A549 (cell line): ENCODE results near the gene ARID5B. TPM values are rescaled to one million over a fixed set of nuclear protein-coding genes. Genes with fewer than 3 reads are reported as not detected.

Source experiments
- ATAC-seq, 2 experiments: fragments of 200-7000 bp in 1 of 2; fragments of >200 bp in 1 of 2; cut with Nextera tagmentation in 1 of 2; cut with Tn5 transposase in 1 of 2; 3 replicates each; pipeline versions ENCODE4 v1.8.0 to v1.9.1; 2018 to 2020; ENCODE audit warnings: mild to moderate bottlenecking in 1 of 2, moderate library complexity in 1 of 2
- CTCF ChIA-PET: fragments of 300-600 bp; sonication (Branson Sonifier 250); formaldehyde crosslinking; extraction: SDS; loops from one replicate; lab custom pipeline; 2021; ENCODE audit warnings: antibody characterized with exemption, inconsistent platforms; lab: Yijun Ruan, JAX
- POLR2A ChIA-PET: fragments of 350-600 bp; formaldehyde crosslinking; extraction: SDS; loops from one replicate; lab custom pipeline; 2021; ENCODE audit warnings: antibody characterized with exemption, inconsistent platforms; lab: Yijun Ruan, JAX
- DNase-seq, 2 experiments: peaks; one replicate each; pipeline versions ENCODE4 v3.0.0 to v3.0.0-alpha.2; 2011 to 2016; ENCODE audit warnings: low read depth in 1 of 2, low spot score in 1 of 2
- FAIRE-seq: peaks from 2 replicates; lab custom pipeline; 2011; peaks lifted over from hg19 to GRCh38; lab: Jason Lieb, UNC
- H3K27ac ChIP-seq, 2 experiments: fragments of >200 bp; sonication (Bioruptor Twin); formaldehyde crosslinking; 3 replicates each; pipeline ENCODE4 v1.5.1; 2016 to 2017
- H3K4me1 ChIP-seq: fragments of >200 bp; sonication (Bioruptor Twin); formaldehyde crosslinking; 3 replicates; pipeline ENCODE4 v1.6.1; 2016
- H3K4me2 ChIP-seq: fragments of >200 bp; sonication (Bioruptor Twin); formaldehyde crosslinking; 3 replicates; pipeline ENCODE4 v1.6.1; 2016
- H3K4me3 ChIP-seq: fragments of >200 bp; sonication (Bioruptor Twin); formaldehyde crosslinking; 3 replicates; pipeline ENCODE4 v1.5.1; 2016
- H3K9me3 ChIP-seq: fragments of >200 bp; sonication (Bioruptor Twin); formaldehyde crosslinking; 3 replicates; pipeline ENCODE4 v1.6.1; 2016
- CBX8 ChIP-seq: fragments of 200-600 bp; sonication (generic); IDR thresholded peaks from 2 replicates; pipeline ENCODE4 v1.6.1; 2016
- CEBPB ChIP-seq, 2 experiments: fragments of >200 bp in 1 of 2; sonication (Bioruptor Twin) in 1 of 2; formaldehyde crosslinking in 1 of 2; IDR thresholded peaks; 2 replicates each; pipeline ENCODE4 v1.6.1; 2012 to 2016
- CHD4 ChIP-seq: fragments of 200-600 bp; sonication (generic); IDR thresholded peaks from 2 replicates; pipeline ENCODE4 v1.6.1; 2016; ENCODE audit warnings: antibody characterized with exemption, mild to moderate bottlenecking, borderline replicate concordance
- EHF ChIP-seq: fragments of 250-450 bp; sonication (Bioruptor Pico); IDR thresholded peaks from 2 replicates; pipeline ENCODE4 v1.5.0; 2020; ENCODE audit warnings: mild to moderate bottlenecking
- EP300 ChIP-seq, 2 experiments: fragments of >200 bp; sonication (Bioruptor Twin); formaldehyde crosslinking; IDR thresholded peaks; 2 replicates in 1 of 2; 3 replicates in 1 of 2; pipeline ENCODE4 v1.6.1; 2016 to 2017
- ESRRA ChIP-seq: fragments of 150-350 bp; IDR thresholded peaks from 2 replicates; pipeline ENCODE4 v1.6.1; 2014; ENCODE audit warnings: mild to moderate bottlenecking, low read length, borderline replicate concordance
- FOSB ChIP-seq: fragments of 250-450 bp; sonication (Bioruptor Pico); IDR thresholded peaks from 2 replicates; pipeline ENCODE4 v1.5.0; 2020; ENCODE audit warnings: mild to moderate bottlenecking, moderate library complexity
- FOSL2 ChIP-seq, 2 experiments: fragments of 450-650 bp in 1 of 2; fragments of >200 bp in 1 of 2; sonication (Bioruptor Twin) in 1 of 2; formaldehyde crosslinking; IDR thresholded peaks; 2 replicates each; pipeline versions ENCODE4 v1.5.0 to v1.6.1; 2016 to 2020; ENCODE audit warnings: mild to moderate bottlenecking in 1 of 2, moderate library complexity in 1 of 2
- HEYL ChIP-seq: fragments of 250-450 bp; sonication (Bioruptor Pico); IDR thresholded peaks from 2 replicates; pipeline ENCODE4 v1.8.0; 2021; ENCODE audit warnings: mild to moderate bottlenecking, moderate library complexity
- JUN ChIP-seq, 2 experiments: fragments of >200 bp; sonication (Bioruptor Twin); formaldehyde crosslinking; IDR thresholded peaks; 2 replicates in 1 of 2; 3 replicates in 1 of 2; pipeline ENCODE4 v1.6.1; 2016 to 2017
- KDM5A ChIP-seq: fragments of 200-600 bp; sonication (generic); IDR thresholded peaks from 2 replicates; pipeline ENCODE4 v1.6.1; 2016; ENCODE audit warnings: antibody characterized with exemption, mild to moderate bottlenecking
- MAFK ChIP-seq: fragments of 450-650 bp; IDR thresholded peaks from 2 replicates; pipeline ENCODE4 v1.6.1; 2014; ENCODE audit not compliant: partially characterized antibody
- MAZ ChIP-seq: fragments of 150-350 bp; IDR thresholded peaks from 2 replicates; pipeline ENCODE4 v1.6.1; 2014; ENCODE audit warnings: antibody characterized with exemption, low read depth, low read length, borderline replicate concordance
- MYC ChIP-seq: IDR thresholded peaks from 2 replicates; pipeline ENCODE4 v1.6.1; 2012; ENCODE audit warnings: mild to moderate bottlenecking, inconsistent platforms, low read length, improper control_type of control experiment, borderline replicate concordance
- NR3C1 ChIP-seq: fragments of >200 bp; sonication (Bioruptor Twin); formaldehyde crosslinking; IDR thresholded peaks from 3 replicates; pipeline ENCODE4 v1.6.1; 2017
- POLR2AphosphoS2 ChIP-seq: conservative IDR thresholded peaks from 2 replicates; pipeline ENCODE4 v1.6.1; 2012; ENCODE audit warnings: low read length, improper control_type of control experiment, inconsistent platforms
- RARB ChIP-seq: fragments of 250-450 bp; sonication (Bioruptor Pico); IDR thresholded peaks from 2 replicates; pipeline ENCODE4 v1.8.0; 2021; ENCODE audit warnings: mild to moderate bottlenecking, moderate library complexity
- RNF2 ChIP-seq: fragments of 200-600 bp; sonication (generic); IDR thresholded peaks from 2 replicates; pipeline ENCODE4 v1.6.1; 2016; ENCODE audit warnings: low read depth, mild to moderate bottlenecking, antibody characterized with exemption, moderate library complexity, borderline replicate concordance
- SMC3 ChIP-seq: fragments of >200 bp; sonication (Bioruptor Twin); formaldehyde crosslinking; IDR thresholded peaks from 3 replicates; pipeline ENCODE4 v1.6.1; 2018; ENCODE audit warnings: inconsistent platforms
- ZNF302 ChIP-seq: fragments of 250-450 bp; sonication (Bioruptor Pico); IDR thresholded peaks from 2 replicates; pipeline ENCODE4 v1.9.0; 2021; ENCODE audit warnings: inconsistent platforms, mild to moderate bottlenecking, moderate library complexity
- WGBS: methylation state at CpG from one replicate; pipeline ENCODE4 v1.1.6; 2017; ENCODE audit errors: missing lambda C conversion rate; 5-methylcytosine and 5-hydroxymethylcytosine counted together
- polyA plus RNA-seq, 4 experiments: library from polyadenylated mRNA; depleted of rRNA in 3 of 4; stranded (reverse); fragments of >200 nt; fragmentation: RNase III in 1 of 4; extraction: RNeasy Plus Mini Kit Qiagen cat#74134 plus additional on column Dnase treatment in 1 of 4; gene quantifications; 2 replicates in 3 of 4; 3 replicates in 1 of 4; pipeline ENCODE4 v1.2.3, GENCODE V29; 2011 to 2017
- TF ChIP-seq, protein P1 (sequence below): fragments of 250-450 bp; sonication (Bioruptor Pico); IDR thresholded peaks from 2 replicates; pipeline ENCODE4 v1.5.0; 2021; ENCODE audit warnings: mild to moderate bottlenecking, moderate library complexity, borderline replicate concordance
- TF ChIP-seq, protein P2 (sequence below): fragments of >200 bp; sonication (Bioruptor Twin); formaldehyde crosslinking; IDR thresholded peaks from 3 replicates; pipeline ENCODE4 v1.5.1; 2016
- TF ChIP-seq, protein P3 (sequence below): fragments of 250-450 bp; sonication (Bioruptor Pico); IDR thresholded peaks from 2 replicates; pipeline ENCODE4 v1.5.0; 2020; ENCODE audit warnings: low read depth, mild to moderate bottlenecking, moderate library complexity
- TF ChIP-seq, protein P4 (sequence below): fragments of 200-600 bp; sonication (generic); IDR thresholded peaks from 2 replicates; pipeline ENCODE4 v1.6.1; 2016; ENCODE audit warnings: antibody characterized with exemption, mild to moderate bottlenecking, moderate library complexity
- TF ChIP-seq, protein P5 (sequence below): IDR thresholded peaks from 2 replicates; pipeline ENCODE4 v1.6.1; 2012
- TF ChIP-seq, protein P6 (sequence below): IDR thresholded peaks from 2 replicates; pipeline ENCODE4 v1.6.1; 2012; ENCODE audit warnings: low read depth, borderline replicate concordance

The ARID5B gene
- polyA plus RNA-seq, 2 of the 4 experiments (the other 2 are of a cell fraction) = 0.75 to 1.6 TPM

DNA sequence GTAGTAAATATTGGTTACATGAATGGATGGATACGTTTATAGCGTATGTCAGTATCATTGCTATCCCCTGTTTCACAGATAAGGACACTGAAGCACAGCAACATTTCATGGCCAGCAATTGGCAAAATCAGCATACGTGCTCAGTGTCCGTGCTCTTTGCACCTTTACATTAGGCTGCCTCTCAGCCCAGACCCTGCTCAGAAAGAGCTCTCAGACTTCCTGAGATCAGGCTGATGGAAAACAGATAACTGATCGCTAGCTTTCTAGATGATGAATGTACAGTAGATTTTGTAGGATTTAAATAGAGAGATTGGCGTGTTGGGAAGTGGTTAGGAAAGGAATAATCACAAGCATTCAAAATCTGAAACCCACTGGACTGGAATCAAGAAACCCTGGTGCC is 106.7 kb downstream of the ARID5B start:
- POLR2A ChIA-PET = no interaction called here
- no peak for TF ChIP-seq MYC
- TF ChIP-seq CBX8 = no peak
- TF ChIP-seq FOSB (CRISPR knock-in tag) = no peak
- no peak for TF ChIP-seq CHD4
- TF ChIP-seq RNF2 = no peak
- TF ChIP-seq, protein P1, sequence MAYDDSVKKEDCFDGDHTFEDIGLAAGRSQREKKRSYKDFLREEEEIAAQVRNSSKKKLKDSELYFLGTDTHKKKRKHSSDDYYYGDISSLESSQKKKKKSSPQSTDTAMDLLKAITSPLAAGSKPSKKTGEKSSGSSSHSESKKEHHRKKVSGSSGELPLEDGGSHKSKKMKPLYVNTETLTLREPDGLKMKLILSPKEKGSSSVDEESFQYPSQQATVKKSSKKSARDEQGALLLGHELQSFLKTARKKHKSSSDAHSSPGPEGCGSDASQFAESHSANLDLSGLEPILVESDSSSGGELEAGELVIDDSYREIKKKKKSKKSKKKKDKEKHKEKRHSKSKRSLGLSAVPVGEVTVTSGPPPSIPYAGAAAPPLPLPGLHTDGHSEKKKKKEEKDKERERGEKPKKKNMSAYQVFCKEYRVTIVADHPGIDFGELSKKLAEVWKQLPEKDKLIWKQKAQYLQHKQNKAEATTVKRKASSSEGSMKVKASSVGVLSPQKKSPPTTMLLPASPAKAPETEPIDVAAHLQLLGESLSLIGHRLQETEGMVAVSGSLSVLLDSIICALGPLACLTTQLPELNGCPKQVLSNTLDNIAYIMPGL (CRISPR knock-in tag) = no peak
- TF ChIP-seq, protein P2, sequence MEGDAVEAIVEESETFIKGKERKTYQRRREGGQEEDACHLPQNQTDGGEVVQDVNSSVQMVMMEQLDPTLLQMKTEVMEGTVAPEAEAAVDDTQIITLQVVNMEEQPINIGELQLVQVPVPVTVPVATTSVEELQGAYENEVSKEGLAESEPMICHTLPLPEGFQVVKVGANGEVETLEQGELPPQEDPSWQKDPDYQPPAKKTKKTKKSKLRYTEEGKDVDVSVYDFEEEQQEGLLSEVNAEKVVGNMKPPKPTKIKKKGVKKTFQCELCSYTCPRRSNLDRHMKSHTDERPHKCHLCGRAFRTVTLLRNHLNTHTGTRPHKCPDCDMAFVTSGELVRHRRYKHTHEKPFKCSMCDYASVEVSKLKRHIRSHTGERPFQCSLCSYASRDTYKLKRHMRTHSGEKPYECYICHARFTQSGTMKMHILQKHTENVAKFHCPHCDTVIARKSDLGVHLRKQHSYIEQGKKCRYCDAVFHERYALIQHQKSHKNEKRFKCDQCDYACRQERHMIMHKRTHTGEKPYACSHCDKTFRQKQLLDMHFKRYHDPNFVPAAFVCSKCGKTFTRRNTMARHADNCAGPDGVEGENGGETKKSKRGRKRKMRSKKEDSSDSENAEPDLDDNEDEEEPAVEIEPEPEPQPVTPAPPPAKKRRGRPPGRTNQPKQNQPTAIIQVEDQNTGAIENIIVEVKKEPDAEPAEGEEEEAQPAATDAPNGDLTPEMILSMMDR = no peak
- no peak for TF ChIP-seq FOSL2 (IDR thresholded peaks at IDR 0.05)
- TF ChIP-seq FOSL2 (CRISPR knock-in tag; IDR thresholded peaks at IDR 0.05) = no peak
- TF ChIP-seq, protein P3, sequence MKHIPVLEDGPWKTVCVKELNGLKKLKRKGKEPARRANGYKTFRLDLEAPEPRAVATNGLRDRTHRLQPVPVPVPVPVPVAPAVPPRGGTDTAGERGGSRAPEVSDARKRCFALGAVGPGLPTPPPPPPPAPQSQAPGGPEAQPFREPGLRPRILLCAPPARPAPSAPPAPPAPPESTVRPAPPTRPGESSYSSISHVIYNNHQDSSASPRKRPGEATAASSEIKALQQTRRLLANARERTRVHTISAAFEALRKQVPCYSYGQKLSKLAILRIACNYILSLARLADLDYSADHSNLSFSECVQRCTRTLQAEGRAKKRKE (CRISPR knock-in tag) = no peak
- TF ChIP-seq NR3C1 = no peak
- no peak for TF ChIP-seq CEBPB (IDR thresholded peaks at IDR 0.05)
- no peak for TF ChIP-seq JUN (IDR thresholded peaks at IDR 0.05)
- TF ChIP-seq POLR2AphosphoS2 = no peak
- TF ChIP-seq MAZ = no peak
- TF ChIP-seq, all 56 proteins: peak for 0
- no peak overlapping the region for H3K4me3 ChIP-seq
- no peaks in the 10 kb centered on the region for H3K4me1 ChIP-seq
- no peaks in the 10 kb centered on the region for H3K9me3 ChIP-seq
- FAIRE-seq = no peak
- ATAC-seq = no peak
- CTCF ChIA-PET = interaction anchor here (0.9 kb wide), 1 partner anchor 10 kb away, joined by 3 read pairs; no protein-coding TSS in a partner anchor
- H3K4me2 ChIP-seq = no peak overlapping the region
- DNase-seq = no peak
- WGBS = 73% methylated on average over 6 of the region's 6 CpGs
- no peak overlapping the region for H3K27ac ChIP-seq

DNA sequence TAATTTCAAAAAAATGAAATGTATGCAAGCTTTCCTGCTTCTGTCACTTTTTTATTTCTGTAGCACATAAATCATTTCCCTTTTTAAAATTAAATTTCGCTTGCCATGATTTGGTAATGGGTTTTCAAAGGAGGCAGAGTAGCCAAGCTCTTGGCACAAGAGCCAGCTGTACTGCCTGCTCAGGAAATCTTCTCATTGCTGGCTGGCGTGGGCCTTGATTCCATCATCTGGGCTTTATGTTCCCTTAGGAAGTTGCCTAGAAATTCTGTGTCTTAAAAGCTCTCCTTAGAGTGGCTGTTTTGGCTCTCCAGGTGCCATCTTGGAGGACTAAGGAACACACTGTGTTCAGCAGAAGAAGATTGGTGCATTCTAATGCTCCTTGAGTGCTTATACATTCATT is 107.4 kb downstream of the ARID5B start:
- WGBS = 29% methylated on average over 2 of the region's 2 CpGs
- Histone ChIP-seq H3K4me2 (no peak overlapping the region), H3K4me3 (no peak overlapping the region), H3K27ac (no peak overlapping the region), H3K9me3 (no peaks in the 10 kb centered on the region), H3K4me1 (no peaks in the 10 kb centered on the region)
- CTCF ChIA-PET = no interaction called here
- POLR2A ChIA-PET = no interaction called here
- DNase-seq (no peak), FAIRE-seq (no peak), ATAC-seq (no peak)
- TF ChIP-seq SMC3 (no peak), ZNF302 (no peak), CEBPB (IDR thresholded peaks at IDR 0.05) (no peak), RARB (CRISPR knock-in tag) (no peak), MAFK (no peak), EHF (no peak), EP300 (IDR thresholded peaks at IDR 0.05) (no peak), KDM5A (no peak), HEYL (CRISPR knock-in tag) (no peak), POLR2AphosphoS2 (no peak), ESRRA (no peak)
- TF ChIP-seq, protein P2 = no peak
- TF ChIP-seq, protein P4, sequence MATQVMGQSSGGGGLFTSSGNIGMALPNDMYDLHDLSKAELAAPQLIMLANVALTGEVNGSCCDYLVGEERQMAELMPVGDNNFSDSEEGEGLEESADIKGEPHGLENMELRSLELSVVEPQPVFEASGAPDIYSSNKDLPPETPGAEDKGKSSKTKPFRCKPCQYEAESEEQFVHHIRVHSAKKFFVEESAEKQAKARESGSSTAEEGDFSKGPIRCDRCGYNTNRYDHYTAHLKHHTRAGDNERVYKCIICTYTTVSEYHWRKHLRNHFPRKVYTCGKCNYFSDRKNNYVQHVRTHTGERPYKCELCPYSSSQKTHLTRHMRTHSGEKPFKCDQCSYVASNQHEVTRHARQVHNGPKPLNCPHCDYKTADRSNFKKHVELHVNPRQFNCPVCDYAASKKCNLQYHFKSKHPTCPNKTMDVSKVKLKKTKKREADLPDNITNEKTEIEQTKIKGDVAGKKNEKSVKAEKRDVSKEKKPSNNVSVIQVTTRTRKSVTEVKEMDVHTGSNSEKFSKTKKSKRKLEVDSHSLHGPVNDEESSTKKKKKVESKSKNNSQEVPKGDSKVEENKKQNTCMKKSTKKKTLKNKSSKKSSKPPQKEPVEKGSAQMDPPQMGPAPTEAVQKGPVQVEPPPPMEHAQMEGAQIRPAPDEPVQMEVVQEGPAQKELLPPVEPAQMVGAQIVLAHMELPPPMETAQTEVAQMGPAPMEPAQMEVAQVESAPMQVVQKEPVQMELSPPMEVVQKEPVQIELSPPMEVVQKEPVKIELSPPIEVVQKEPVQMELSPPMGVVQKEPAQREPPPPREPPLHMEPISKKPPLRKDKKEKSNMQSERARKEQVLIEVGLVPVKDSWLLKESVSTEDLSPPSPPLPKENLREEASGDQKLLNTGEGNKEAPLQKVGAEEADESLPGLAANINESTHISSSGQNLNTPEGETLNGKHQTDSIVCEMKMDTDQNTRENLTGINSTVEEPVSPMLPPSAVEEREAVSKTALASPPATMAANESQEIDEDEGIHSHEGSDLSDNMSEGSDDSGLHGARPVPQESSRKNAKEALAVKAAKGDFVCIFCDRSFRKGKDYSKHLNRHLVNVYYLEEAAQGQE = no peak
- TF ChIP-seq, protein P5, sequence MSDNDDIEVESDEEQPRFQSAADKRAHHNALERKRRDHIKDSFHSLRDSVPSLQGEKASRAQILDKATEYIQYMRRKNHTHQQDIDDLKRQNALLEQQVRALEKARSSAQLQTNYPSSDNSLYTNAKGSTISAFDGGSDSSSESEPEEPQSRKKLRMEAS = no peak
- TF ChIP-seq, protein P6, sequence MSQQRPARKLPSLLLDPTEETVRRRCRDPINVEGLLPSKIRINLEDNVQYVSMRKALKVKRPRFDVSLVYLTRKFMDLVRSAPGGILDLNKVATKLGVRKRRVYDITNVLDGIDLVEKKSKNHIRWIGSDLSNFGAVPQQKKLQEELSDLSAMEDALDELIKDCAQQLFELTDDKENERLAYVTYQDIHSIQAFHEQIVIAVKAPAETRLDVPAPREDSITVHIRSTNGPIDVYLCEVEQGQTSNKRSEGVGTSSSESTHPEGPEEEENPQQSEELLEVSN = no peak
